ENCODE results near the gene PTK6. TPM values are rescaled to one million over a fixed set of nuclear protein-coding genes. Genes with fewer than 3 reads are reported as not detected.

Gene PTK6
- total RNA-seq, 2 experiments from 2014 or later = 0.13 to 2.0 TPM

- H3K4me1 ChIP-seq (ENCODE audit: insufficient read depth, low read length, poor library complexity, severe bottlenecking) = no peaks in the 10 kb centered on the region
- H3K27ac ChIP-seq (ENCODE audit: low read depth, low read length, poor library complexity, severe bottlenecking) = no peak overlapping the region
- no peak overlapping the region for H2AFZ ChIP-seq (ENCODE audit: low read length)
- H4K20me1 ChIP-seq (ENCODE audit: insufficient read depth, low read length) = no peaks in the 10 kb centered on the region
- no TSS peak for BruUV-seq (replicated peaks)
- intact Hi-C loops (cut with micrococcal nuclease; ENCODE audit: unreplicated experiment) = no loop called here
- no peaks in the 10 kb centered on the region for H3K9me3 ChIP-seq (ENCODE audit: low read length)
- ChIA-PET POLR2A (no interaction called here), CTCF (ENCODE audit: unreplicated experiment) (no interaction called here)
- no peak overlapping the region for H3K4me2 ChIP-seq (ENCODE audit: low read length)
- no peak overlapping the region for H3K4me3 ChIP-seq (ENCODE audit: low read depth, low read length, poor library complexity, severe bottlenecking)
- TF ChIP-seq CTCF (conservative IDR thresholded peaks at IDR 0.05; ENCODE audit: low read length) = no peak
- no peak for TF ChIP-seq EZH2phosphoT487 (IDR thresholded peaks at IDR 0.05; ENCODE audit: borderline replicate concordance, low read depth, low read length)
- no peak for DNase-seq (ENCODE audit: low spot score)
- H3K36me3 ChIP-seq (ENCODE audit: insufficient read depth, low read length) = no peaks in the 10 kb centered on the region
- no peaks in the 10 kb centered on the region for H3K79me2 ChIP-seq (ENCODE audit: insufficient read depth, low read depth, low read length)
- no peaks in the 10 kb centered on the region for H3K9me2 ChIP-seq (ENCODE audit: insufficient read depth, low read length)
Observed at GRCh38 chr20:63493563-63494020, 43.6 kb downstream of the PTK6 start.

GRCh38 chr20:63492982-63493381 lies 44.2 kb downstream of the PTK6 start:
- no peaks in the 10 kb centered on the region for H3K9me2 ChIP-seq (ENCODE audit: insufficient read depth, low read length)
- intact Hi-C loops (cut with micrococcal nuclease; ENCODE audit: unreplicated experiment) = no loop called here
- H3K27ac ChIP-seq (ENCODE audit: low read depth, low read length, poor library complexity, severe bottlenecking) = no peak overlapping the region
- no peaks in the 10 kb centered on the region for H3K79me2 ChIP-seq (ENCODE audit: insufficient read depth, low read depth, low read length)
- no peak overlapping the region for H3K4me3 ChIP-seq (ENCODE audit: low read depth, low read length, poor library complexity, severe bottlenecking)
- POLR2A ChIA-PET = no interaction called here
- no peaks in the 10 kb centered on the region for H3K36me3 ChIP-seq (ENCODE audit: insufficient read depth, low read length)
- CTCF ChIA-PET (ENCODE audit: unreplicated experiment) = no interaction called here
- H4K20me1 ChIP-seq (ENCODE audit: insufficient read depth, low read length) = no peaks in the 10 kb centered on the region
- DNase-seq (ENCODE audit: low spot score) = no peak
- no peaks in the 10 kb centered on the region for H3K4me1 ChIP-seq (ENCODE audit: insufficient read depth, low read length, poor library complexity, severe bottlenecking)
- no TSS peak for BruUV-seq (replicated peaks)
- H3K9me3 ChIP-seq (ENCODE audit: low read length) = no peaks in the 10 kb centered on the region
- no peak overlapping the region for H2AFZ ChIP-seq (ENCODE audit: low read length)
- no peak for TF ChIP-seq CTCF (conservative IDR thresholded peaks at IDR 0.05; ENCODE audit: low read length)
- no peak overlapping the region for H3K4me2 ChIP-seq (ENCODE audit: low read length)

- ChIA-PET CTCF (ENCODE audit: unreplicated experiment) (no interaction called here), POLR2A (no interaction called here)
- TF ChIP-seq CTCF (conservative IDR thresholded peaks at IDR 0.05; ENCODE audit: low read length) (no peak), EZH2phosphoT487 (IDR thresholded peaks at IDR 0.05; ENCODE audit: borderline replicate concordance, low read depth, low read length) (no peak)
- no peaks in the 10 kb centered on the region for H4K20me1 ChIP-seq (ENCODE audit: insufficient read depth, low read length)
- no peaks in the 10 kb centered on the region for H3K4me1 ChIP-seq (ENCODE audit: insufficient read depth, low read length, poor library complexity, severe bottlenecking)
- H2AFZ ChIP-seq (ENCODE audit: low read length) = no peak overlapping the region
- H3K9me2 ChIP-seq (ENCODE audit: insufficient read depth, low read length) = no peaks in the 10 kb centered on the region
- no TSS peak for BruUV-seq (replicated peaks)
- H3K9me3 ChIP-seq (ENCODE audit: low read length) = no peaks in the 10 kb centered on the region
- H3K36me3 ChIP-seq (ENCODE audit: insufficient read depth, low read length) = no peaks in the 10 kb centered on the region
- H3K4me2 ChIP-seq (ENCODE audit: low read length) = no peak overlapping the region
- DNase-seq (ENCODE audit: low spot score) = no peak
- no peaks in the 10 kb centered on the region for H3K79me2 ChIP-seq (ENCODE audit: insufficient read depth, low read depth, low read length)
- H3K4me3 ChIP-seq (ENCODE audit: low read depth, low read length, poor library complexity, severe bottlenecking) = no peak overlapping the region
- H3K27ac ChIP-seq (ENCODE audit: low read depth, low read length, poor library complexity, severe bottlenecking) = no peak overlapping the region
- intact Hi-C loops (cut with micrococcal nuclease; ENCODE audit: unreplicated experiment) = no loop called here
Observed at GRCh38 chr20:63492518-63492917, 44.7 kb downstream of the PTK6 start.
